NB4 (cell line): ENCODE data around the gene SPPL2B.
"Not testable (repeated sequence)": the region's sequence is repeated elsewhere in the genome, so short reads cannot be mapped to it uniquely, and the experiment has no call there.

Source experiments
- DNase-seq: peaks from one replicate; pipeline ENCODE4 v3.0.0; 2010; ENCODE audit warnings: low read depth
- H3K4me3 ChIP-seq: one replicate; pipeline ENCODE4 v1.5.1; 2011; ENCODE audit warnings: mild to moderate bottlenecking, low read depth, low read length, moderate library complexity
- MYC ChIP-seq: IDR thresholded peaks from 2 replicates; pipeline ENCODE4 v1.6.1; 2011; ENCODE audit warnings: low read depth, low read length
- POLR2A ChIP-seq: IDR thresholded peaks from 2 replicates; pipeline ENCODE4 v1.6.1; 2011; ENCODE audit warnings: mild to moderate bottlenecking; ENCODE audit not compliant: insufficient read length; ENCODE audit errors: extremely low read depth
- TF ChIP-seq, protein P1 (sequence below): IDR thresholded peaks from 2 replicates; pipeline ENCODE4 v1.6.1; 2011; ENCODE audit warnings: low read depth, low read length
- TF ChIP-seq, protein P2 (sequence below): IDR thresholded peaks from one replicate; pipeline ENCODE4 v1.5.1; 2012; ENCODE audit warnings: low read depth, low read length

The SPPL2B gene

DNA sequence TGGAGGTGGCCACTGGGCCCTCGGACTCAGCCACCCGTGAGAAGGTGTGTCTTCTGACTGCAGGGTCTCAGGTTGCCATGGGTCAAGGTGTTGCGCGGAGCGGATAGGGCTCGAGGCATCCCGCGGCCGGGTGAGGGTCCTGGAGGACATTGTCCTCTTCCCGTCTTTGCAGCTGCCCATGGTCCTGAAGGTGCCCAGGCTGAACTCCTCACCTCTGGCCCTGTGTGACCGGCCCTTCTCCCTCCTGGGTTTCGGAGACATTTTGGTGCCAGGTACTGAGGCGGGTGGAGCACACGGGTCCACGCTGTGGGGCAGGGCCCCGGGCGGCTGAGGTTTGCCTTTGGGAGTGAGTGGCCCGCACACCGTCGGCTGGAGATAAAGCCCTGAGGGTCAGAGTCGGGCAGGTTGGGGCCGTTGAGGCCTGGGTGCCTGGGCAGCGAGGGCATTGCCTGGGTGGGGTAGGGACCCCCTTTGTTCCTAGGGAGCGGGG, 15.9 kb downstream of the SPPL2B start:
- TF ChIP-seq, protein P1, sequence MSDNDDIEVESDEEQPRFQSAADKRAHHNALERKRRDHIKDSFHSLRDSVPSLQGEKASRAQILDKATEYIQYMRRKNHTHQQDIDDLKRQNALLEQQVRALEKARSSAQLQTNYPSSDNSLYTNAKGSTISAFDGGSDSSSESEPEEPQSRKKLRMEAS, result no peak
- TF ChIP-seq POLR2A, result no peak
- TF ChIP-seq MYC, result no peak
- TF ChIP-seq, protein P2, sequence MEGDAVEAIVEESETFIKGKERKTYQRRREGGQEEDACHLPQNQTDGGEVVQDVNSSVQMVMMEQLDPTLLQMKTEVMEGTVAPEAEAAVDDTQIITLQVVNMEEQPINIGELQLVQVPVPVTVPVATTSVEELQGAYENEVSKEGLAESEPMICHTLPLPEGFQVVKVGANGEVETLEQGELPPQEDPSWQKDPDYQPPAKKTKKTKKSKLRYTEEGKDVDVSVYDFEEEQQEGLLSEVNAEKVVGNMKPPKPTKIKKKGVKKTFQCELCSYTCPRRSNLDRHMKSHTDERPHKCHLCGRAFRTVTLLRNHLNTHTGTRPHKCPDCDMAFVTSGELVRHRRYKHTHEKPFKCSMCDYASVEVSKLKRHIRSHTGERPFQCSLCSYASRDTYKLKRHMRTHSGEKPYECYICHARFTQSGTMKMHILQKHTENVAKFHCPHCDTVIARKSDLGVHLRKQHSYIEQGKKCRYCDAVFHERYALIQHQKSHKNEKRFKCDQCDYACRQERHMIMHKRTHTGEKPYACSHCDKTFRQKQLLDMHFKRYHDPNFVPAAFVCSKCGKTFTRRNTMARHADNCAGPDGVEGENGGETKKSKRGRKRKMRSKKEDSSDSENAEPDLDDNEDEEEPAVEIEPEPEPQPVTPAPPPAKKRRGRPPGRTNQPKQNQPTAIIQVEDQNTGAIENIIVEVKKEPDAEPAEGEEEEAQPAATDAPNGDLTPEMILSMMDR, result no peak
- DNase-seq, result no peak
- H3K4me3 ChIP-seq, result no peak overlapping the region

DNA sequence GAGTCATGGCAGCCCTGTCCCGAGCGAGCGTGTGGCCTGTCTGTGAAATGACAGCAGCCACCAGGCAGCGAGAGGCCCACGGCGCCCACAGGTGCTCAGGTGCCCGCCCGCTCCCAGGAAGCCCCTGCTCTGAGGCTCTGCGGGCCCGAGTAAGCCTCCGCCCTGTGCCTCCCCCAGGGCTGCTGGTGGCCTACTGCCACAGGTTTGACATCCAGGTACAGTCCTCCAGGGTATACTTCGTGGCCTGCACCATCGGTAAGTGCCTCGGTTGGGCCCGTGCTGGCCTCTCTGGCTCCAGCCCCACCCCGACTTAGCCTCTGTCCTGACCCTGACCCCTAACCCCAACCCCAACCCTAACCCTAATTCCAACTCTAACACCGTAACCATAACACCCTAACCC, 16.6 kb downstream of the SPPL2B start:
- TF ChIP-seq, protein P1, result no peak
- TF ChIP-seq MYC, result no peak
- TF ChIP-seq, protein P2, result no peak
- TF ChIP-seq POLR2A, result no peak
- no peak overlapping the region for H3K4me3 ChIP-seq
- no peak for DNase-seq

- DNase-seq, result no peak
- TF ChIP-seq, protein P2, result no peak
- TF ChIP-seq POLR2A (no peak), MYC (no peak)
- TF ChIP-seq, protein P1, result no peak
- H3K4me3 ChIP-seq, result no peak overlapping the region
Measured at GRCh38 chr19:2345794-2346663, 17.5 kb downstream of the SPPL2B start.

DNA sequence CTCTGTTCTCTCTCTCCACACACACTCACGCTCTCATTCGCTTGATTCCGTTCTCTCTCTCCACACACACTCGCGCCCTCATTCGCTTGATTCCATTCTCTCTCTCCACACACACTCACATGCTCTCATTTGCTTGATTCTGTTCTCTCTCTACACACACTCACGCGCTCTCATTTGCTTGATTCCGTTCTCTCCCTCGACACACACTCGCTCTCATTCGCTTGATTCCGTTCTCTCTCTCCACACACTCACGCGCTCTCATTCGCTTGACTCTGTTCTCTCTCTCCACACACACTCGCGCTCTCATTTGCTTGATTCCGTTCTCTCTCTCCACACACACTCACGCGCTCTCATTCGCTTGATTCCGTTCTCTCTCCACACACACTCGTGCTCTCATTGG, 21.3 kb downstream of the SPPL2B start:
- H3K4me3 ChIP-seq, DNase-seq: not testable (repeated sequence)

GRCh38 chr19:2350656-2351055, 22.2 kb downstream of the SPPL2B start:
- no peak for DNase-seq
- TF ChIP-seq, protein P1, result no peak
- TF ChIP-seq POLR2A, result no peak
- TF ChIP-seq, protein P2, result no peak
- no peak for TF ChIP-seq MYC
- H3K4me3 ChIP-seq, result no peak overlapping the region

DNA sequence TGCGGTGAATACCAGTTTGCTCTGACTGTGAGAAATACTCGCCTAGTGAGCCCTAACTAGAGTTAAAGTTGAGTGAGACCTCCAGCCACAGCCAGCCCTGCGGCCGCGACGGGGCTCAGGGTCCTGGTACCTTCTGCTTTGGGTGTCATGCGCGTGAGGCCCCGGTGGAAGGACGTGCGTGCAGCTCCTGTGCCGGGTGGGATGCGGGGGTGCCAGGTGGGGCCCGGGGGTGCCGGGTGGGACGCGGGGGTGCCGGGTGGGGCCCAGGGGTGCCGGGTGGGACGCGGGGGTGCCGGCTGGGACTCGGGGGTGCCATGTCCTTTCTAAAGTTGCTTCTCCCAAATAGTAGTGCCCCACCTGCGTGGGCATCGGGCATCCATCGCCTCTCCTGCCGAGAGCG, 23.1 kb downstream of the SPPL2B start:
- DNase-seq, result no peak
- H3K4me3 ChIP-seq, result no peak overlapping the region
- TF ChIP-seq POLR2A, result no peak
- TF ChIP-seq MYC, result no peak
- TF ChIP-seq, protein P1, result no peak
- TF ChIP-seq, protein P2, result no peak
